Measurements from ENCODE around the gene FAM163B.

FAM163B gene

GRCh38 chr9:133528876-133529241, 80.3 kb downstream of the FAM163B start:
- no peak for DNase-seq (ENCODE audit: low read depth in 3 of 3)

- DNase-seq (ENCODE audit: low read depth in 3 of 3): no peak
Observed at GRCh38 chr9:133528001-133528875, 81.0 kb downstream of the FAM163B start.

GRCh38 chr9:133527444-133527920, 81.7 kb downstream of the FAM163B start:
- no peak for DNase-seq (ENCODE audit: low read depth in 3 of 3)
